Sigmoid colon (tissue), 7 donors: ENCODE data around the gene CHDH. TPM values are rescaled to one million over a fixed set of nuclear protein-coding genes. Genes with fewer than 3 reads are reported as not detected.

Experiments
- DNase-seq: peaks from one replicate; pipeline ENCODE4 v3.0.0-alpha.2; 2019
- H3K27ac ChIP-seq, 4 donors: fragments of 200-600 bp; sonication (generic); one replicate each; pipeline ENCODE4 v1.5.1; 2016 to 2019; ENCODE audit warnings: mild to moderate bottlenecking in 1 of 4
- H3K27me3 ChIP-seq, 3 donors: fragments of 200-600 bp; sonication (generic); one replicate each; pipeline ENCODE4 v1.5.1; 2019; ENCODE audit warnings: mild to moderate bottlenecking in 1 of 3
- H3K36me3 ChIP-seq, 4 donors: fragments of 200-600 bp; sonication (generic); one replicate each; pipeline ENCODE4 v1.5.1; 2016 to 2019
- H3K4me1 ChIP-seq, 4 donors: fragments of 200-600 bp; sonication (generic); one replicate each; pipeline ENCODE4 v1.5.1; 2017 to 2019
- H3K4me3 ChIP-seq, 4 donors: fragments of 200-600 bp; sonication (generic); one replicate each; pipeline ENCODE4 v1.5.1; 2017 to 2019; ENCODE audit warnings: mild to moderate bottlenecking in 2 of 4, moderate library complexity in 1 of 4
- H3K9me3 ChIP-seq, 4 donors: fragments of 200-600 bp in 3 of 4; sonication (generic) in 3 of 4; one replicate each; pipeline versions ENCODE4 v1.5.1 to v1.6.1; 2013 to 2019
- EP300 ChIP-seq, 4 donors: sonication (generic); formaldehyde crosslinking; IDR thresholded peaks; one replicate each; pipeline ENCODE4 v1.6.1; 2017; ENCODE audit warnings: antibody characterized with exemption in 4 of 4
- POLR2A ChIP-seq, 2 donors: fragments of 450-650 bp; IDR thresholded peaks; one replicate each; pipeline ENCODE4 v1.6.1; 2016; ENCODE audit warnings: antibody characterized with exemption in 2 of 2, mild to moderate bottlenecking in 2 of 2, moderate library complexity in 2 of 2
- POLR2AphosphoS5 ChIP-seq, 4 donors: sonication (generic); formaldehyde crosslinking; IDR thresholded peaks; one replicate each; pipeline ENCODE4 v1.6.1; 2017; ENCODE audit warnings: antibody characterized with exemption in 4 of 4
- WGBS, 2 donors: extraction: QIAGEN DNeasy Blood & Tissue Kit; methylation state at CpG; one replicate each; pipeline ENCODE4 v1.1.7; 2013; 5-methylcytosine and 5-hydroxymethylcytosine counted together
- intact Hi-C: fragments of 100-400 bp; cut with DNase I; formaldehyde crosslinking; loops from one replicate; pipeline ENCODE4 v1.15.1; 2023
- polyA plus RNA-seq, 3 donors: library from polyadenylated mRNA; stranded (reverse); fragments of 200-250 nt; gene quantifications; one replicate each; pipeline ENCODE4 v1.2.3, GENCODE V29; 2013
- total RNA-seq, 4 donors: library from RNA; depleted of rRNA; stranded (reverse); fragments of >200 nt; gene quantifications; one replicate each; pipeline ENCODE4 v1.1.0, GENCODE V29; 2016
- TF ChIP-seq, protein P1 (sequence below), 4 experiments: fragments of 450-650 bp in 3 of 4; fragments of 200-600 bp in 1 of 4; IDR thresholded peaks; one replicate each; pipeline ENCODE4 v1.5.1; 2016 to 2019; ENCODE audit warnings: antibody characterized with exemption in 4 of 4, mild to moderate bottlenecking in 3 of 4, moderate library complexity in 2 of 4
- donor health status: healthy with polysubstance abuse.
- donor health status: Bipolar disorder and iron deficiency.
- donor health status: healthy.

Gene CHDH
- total and polyA plus RNA-seq, 7 donors = 1.1 to 9.5 (median 1.8) TPM

DNA sequence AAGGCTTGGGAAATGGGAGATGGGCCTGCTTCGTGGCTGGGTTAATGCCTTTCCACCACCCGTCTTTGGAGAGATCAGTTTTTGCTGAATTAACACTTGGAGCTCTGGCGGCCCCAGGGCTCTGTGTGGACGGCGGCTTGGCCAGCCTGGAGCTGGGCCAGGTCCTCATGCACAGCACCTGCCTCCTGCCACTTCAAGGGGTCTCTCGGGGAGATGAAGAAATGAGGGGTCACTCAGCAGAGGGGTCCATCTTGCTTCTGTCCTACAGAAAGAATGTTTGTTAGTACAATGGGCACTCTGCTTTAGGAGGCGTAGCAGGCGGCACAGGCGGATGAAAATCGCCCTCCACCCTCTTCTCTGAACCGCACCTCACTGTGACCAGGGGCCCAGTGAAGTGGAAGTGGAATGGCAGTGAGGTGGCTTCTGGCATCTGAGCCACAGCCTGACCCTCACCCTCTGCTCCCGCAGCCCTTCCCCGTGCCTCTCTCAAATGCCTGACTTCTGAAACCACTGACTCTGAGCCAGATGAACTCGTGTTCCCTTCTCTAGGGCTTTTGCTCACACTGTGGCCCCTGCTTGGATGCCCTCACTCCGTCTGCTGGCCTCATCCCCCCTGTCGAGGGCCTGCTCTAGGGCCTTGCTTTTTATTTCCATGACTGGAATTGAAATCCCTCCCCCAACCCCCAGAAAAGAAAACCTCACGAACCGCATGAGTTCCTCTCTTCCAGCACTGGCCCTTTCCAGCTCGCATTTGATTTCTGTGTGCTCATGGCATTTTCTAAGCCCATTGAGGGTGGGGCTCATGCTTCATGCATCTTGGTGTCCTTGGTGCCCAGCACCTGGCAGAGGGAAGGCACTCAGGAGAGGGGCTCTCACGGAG, 42.2 kb downstream of the CHDH start:
- TF ChIP-seq EP300 (IDR thresholded peaks at IDR 0.05) = no peak
- no peak for TF ChIP-seq POLR2AphosphoS5 (IDR thresholded peaks at IDR 0.05)
- TF ChIP-seq, protein P1, sequence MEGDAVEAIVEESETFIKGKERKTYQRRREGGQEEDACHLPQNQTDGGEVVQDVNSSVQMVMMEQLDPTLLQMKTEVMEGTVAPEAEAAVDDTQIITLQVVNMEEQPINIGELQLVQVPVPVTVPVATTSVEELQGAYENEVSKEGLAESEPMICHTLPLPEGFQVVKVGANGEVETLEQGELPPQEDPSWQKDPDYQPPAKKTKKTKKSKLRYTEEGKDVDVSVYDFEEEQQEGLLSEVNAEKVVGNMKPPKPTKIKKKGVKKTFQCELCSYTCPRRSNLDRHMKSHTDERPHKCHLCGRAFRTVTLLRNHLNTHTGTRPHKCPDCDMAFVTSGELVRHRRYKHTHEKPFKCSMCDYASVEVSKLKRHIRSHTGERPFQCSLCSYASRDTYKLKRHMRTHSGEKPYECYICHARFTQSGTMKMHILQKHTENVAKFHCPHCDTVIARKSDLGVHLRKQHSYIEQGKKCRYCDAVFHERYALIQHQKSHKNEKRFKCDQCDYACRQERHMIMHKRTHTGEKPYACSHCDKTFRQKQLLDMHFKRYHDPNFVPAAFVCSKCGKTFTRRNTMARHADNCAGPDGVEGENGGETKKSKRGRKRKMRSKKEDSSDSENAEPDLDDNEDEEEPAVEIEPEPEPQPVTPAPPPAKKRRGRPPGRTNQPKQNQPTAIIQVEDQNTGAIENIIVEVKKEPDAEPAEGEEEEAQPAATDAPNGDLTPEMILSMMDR (IDR thresholded peaks at IDR 0.05) = no peak
- TF ChIP-seq POLR2A (IDR thresholded peaks at IDR 0.05) = no peak
- Histone ChIP-seq H3K36me3 (no peaks in the 10 kb centered on the region), H3K27ac (no peak overlapping the region), H3K4me1 (peaks cover 0 to 18% (median 0%) of the 10 kb centered on the region in 4 donors), H3K27me3 (no peaks in the 10 kb centered on the region), H3K9me3 (no peaks in the 10 kb centered on the region), H3K4me3 (no peak overlapping the region)
- intact Hi-C loops = no loop called here
- WGBS, 2 donors = 85% methylated on average over 20 of the region's 20 CpGs
- peak; percentile 34 for DNase-seq

DNA sequence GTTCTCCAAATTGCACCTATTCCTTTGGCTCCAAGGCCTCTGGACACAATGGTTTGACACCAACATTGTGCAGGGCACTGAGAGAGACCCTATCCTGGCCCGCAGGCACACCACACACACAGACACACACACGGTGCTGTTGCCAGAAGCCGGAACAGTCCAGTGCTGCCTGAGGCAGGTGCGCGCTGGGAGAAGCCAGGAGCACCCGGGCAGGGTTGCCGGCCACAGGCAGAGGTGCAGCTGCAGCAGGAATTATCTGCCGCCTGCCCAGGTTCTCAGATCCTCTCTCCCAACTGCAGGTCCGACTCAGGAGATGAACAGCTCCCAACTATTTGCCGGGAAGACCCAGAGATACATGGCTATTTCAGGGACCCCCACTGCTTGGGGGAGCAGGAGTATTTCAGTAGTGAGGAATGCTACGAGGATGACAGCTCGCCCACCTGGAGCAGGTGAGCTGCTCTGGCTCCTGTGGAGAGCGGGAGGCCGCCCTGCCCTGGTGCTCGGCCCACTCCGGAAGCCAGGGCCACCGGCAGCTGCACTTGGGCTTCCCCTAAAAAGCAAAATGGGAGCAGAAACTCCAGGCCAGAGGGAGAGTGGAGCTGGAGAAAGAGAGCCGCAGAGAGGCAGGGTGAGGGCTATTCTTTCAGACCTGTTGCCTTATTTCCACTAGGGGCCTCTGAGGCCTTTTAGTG, 42.9 kb downstream of the CHDH start:
- no peaks in the 10 kb centered on the region for H3K36me3 ChIP-seq
- intact Hi-C loops = no loop called here
- H3K4me3 ChIP-seq = no peak overlapping the region
- TF ChIP-seq, protein P1 (IDR thresholded peaks at IDR 0.05) = no peak
- TF ChIP-seq POLR2AphosphoS5 (IDR thresholded peaks at IDR 0.05) (no peak), POLR2A (IDR thresholded peaks at IDR 0.05) (no peak), EP300 (IDR thresholded peaks at IDR 0.05) (no peak)
- H3K9me3 ChIP-seq = no peaks in the 10 kb centered on the region
- no peaks in the 10 kb centered on the region for H3K27me3 ChIP-seq
- peak; percentile 50 for DNase-seq
- H3K27ac ChIP-seq = no peak overlapping the region
- 94 to 95% methylated on average over 18 of the region's 18 CpGs for WGBS, 2 donors
- H3K4me1 ChIP-seq = peaks cover 0 to 18% (median 0%) of the 10 kb centered on the region in 4 donors

DNA sequence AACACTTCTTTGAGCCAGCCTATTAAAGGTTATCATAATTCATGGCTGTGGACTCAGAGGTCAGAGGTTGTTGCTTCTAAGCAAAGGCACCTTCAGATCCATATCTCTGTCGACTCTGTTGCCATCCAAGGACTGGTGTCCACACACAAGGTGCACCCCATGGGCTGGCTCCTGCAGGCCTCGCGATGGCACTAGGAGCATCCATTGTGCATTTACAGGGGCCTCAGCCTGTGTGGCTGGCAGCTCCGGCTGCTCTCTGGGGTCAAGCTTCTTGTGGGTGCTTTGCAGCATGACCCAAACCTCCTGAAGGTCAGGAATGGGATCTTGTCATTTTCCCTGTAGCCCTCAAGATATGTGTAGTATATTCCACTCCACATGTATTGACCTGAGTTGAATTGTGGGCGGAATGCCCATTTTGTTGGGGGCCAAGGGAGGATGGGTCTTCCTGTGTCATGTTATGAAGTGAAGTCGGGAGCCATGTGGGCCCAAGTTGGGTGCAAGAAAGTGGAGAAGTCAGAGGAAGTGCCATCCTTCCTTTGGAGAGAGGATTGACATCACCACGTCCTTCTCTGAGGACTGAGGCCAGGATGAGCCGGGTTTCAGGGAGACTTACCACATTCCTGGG, 43.9 kb downstream of the CHDH start:
- 92 to 94% methylated on average over 8 of the region's 8 CpGs for WGBS, 2 donors

DNA sequence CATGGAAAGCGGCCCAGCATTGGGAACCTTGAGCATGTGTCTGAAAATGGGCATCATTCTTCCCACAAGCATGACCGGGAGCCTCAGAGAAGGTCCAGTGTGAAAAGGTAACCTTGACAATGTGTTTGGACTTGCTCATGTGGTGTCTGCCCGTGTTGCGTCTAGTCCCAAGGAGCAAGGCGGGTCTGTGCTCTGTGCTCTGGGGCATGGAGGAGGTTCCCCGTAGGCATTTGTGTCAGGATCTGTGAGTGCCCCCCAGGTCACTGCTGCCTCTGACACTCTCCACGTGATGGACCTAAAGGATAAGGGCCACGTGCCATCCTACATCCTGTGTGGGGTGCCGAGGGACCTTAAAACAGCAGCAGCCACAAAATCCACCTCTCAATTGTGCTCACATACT, 44.9 kb downstream of the CHDH start:
- peak; percentile 44 for DNase-seq
- no peaks in the 10 kb centered on the region for H3K27me3 ChIP-seq
- intact Hi-C loops = no loop called here

More for the DNA sequence above, 43.9 kb downstream of the CHDH start:
- H3K36me3 ChIP-seq = no peaks in the 10 kb centered on the region
- peak; percentile 56 for DNase-seq
- H3K27me3 ChIP-seq = no peaks in the 10 kb centered on the region
- no peak overlapping the region for H3K27ac ChIP-seq
- TF ChIP-seq POLR2A (IDR thresholded peaks at IDR 0.05) (no peak), EP300 (IDR thresholded peaks at IDR 0.05) (no peak), POLR2AphosphoS5 (IDR thresholded peaks at IDR 0.05) (no peak)
- TF ChIP-seq, protein P1 (IDR thresholded peaks at IDR 0.05) = no peak
- H3K4me3 ChIP-seq = no peak overlapping the region
- peaks cover 0 to 18% (median 0%) of the 10 kb centered on the region in 4 donors for H3K4me1 ChIP-seq
- H3K9me3 ChIP-seq = no peaks in the 10 kb centered on the region
- intact Hi-C loops = no loop called here

More for the DNA sequence above, 44.9 kb downstream of the CHDH start:
- Histone ChIP-seq H3K9me3 (no peaks in the 10 kb centered on the region), H3K4me1 (peaks cover 0 to 14% (median 2%) of the 10 kb centered on the region in 4 donors), H3K27ac (no peak overlapping the region), H3K36me3 (no peaks in the 10 kb centered on the region), H3K4me3 (no peak overlapping the region)
- TF ChIP-seq POLR2AphosphoS5 (IDR thresholded peaks at IDR 0.05) (no peak), POLR2A (IDR thresholded peaks at IDR 0.05) (no peak), EP300 (IDR thresholded peaks at IDR 0.05) (no peak)
- TF ChIP-seq, protein P1 (IDR thresholded peaks at IDR 0.05) = no peak
- WGBS, 2 donors = 93 to 95% methylated on average over 9 of the region's 9 CpGs
